Transverse colon (tissue), 4 donors: ENCODE data around the gene ZC3H8.
"Not testable (repeated sequence)": the region's sequence is repeated elsewhere in the genome, so short reads cannot be mapped to it uniquely, and the experiment has no call there.

Experiments
- EP300 ChIP-seq: sonication (generic); formaldehyde crosslinking; IDR thresholded peaks from one replicate; pipeline ENCODE4 v1.6.1; 2017; ENCODE audit warnings: antibody characterized with exemption, low read depth
- POLR2A ChIP-seq: fragments of 450-650 bp; IDR thresholded peaks from one replicate; pipeline ENCODE4 v1.6.1; 2016; ENCODE audit warnings: antibody characterized with exemption, mild to moderate bottlenecking, moderate library complexity
- POLR2AphosphoS5 ChIP-seq, 3 donors: sonication (generic); formaldehyde crosslinking; IDR thresholded peaks; one replicate each; pipeline ENCODE4 v1.6.1; 2016; ENCODE audit warnings: antibody characterized with exemption in 3 of 3
- TF ChIP-seq, protein P1 (sequence below), 5 experiments: fragments of 200-600 bp in 3 of 5; fragments of 450-650 bp in 2 of 5; sonication (generic) in 3 of 5; IDR thresholded peaks; 1 replicate in 2 of 5; 2 replicates in 3 of 5; pipeline ENCODE4 v1.5.1; 2016 to 2017; ENCODE audit warnings: antibody characterized with exemption in 5 of 5, inconsistent platforms in 3 of 5, mild to moderate bottlenecking in 2 of 5, moderate library complexity in 1 of 5

DNA sequence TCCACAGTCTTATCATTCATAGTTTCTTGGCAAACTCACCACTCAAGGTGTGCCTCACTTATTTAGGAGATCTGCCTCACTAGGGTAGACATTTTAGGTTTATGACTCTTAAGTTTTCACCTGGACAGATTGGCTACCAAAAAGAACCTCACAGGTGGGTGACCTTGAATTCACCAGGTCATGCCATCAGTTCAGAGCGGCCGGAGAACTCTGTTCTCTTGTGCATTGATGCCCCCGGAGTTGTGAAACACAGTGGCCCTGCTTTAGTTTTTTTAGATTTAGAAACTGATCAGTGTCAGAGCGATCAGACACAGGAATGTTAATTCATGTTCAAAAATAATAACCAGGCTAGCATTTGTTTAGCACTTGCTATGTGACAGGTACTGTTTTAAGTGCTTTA lies 27.2 kb upstream of the ZC3H8 start:
- not testable (repeated sequence) for TF ChIP-seq POLR2A; EP300; POLR2AphosphoS5 (IDR thresholded peaks at IDR 0.05)
- TF ChIP-seq, protein P1, sequence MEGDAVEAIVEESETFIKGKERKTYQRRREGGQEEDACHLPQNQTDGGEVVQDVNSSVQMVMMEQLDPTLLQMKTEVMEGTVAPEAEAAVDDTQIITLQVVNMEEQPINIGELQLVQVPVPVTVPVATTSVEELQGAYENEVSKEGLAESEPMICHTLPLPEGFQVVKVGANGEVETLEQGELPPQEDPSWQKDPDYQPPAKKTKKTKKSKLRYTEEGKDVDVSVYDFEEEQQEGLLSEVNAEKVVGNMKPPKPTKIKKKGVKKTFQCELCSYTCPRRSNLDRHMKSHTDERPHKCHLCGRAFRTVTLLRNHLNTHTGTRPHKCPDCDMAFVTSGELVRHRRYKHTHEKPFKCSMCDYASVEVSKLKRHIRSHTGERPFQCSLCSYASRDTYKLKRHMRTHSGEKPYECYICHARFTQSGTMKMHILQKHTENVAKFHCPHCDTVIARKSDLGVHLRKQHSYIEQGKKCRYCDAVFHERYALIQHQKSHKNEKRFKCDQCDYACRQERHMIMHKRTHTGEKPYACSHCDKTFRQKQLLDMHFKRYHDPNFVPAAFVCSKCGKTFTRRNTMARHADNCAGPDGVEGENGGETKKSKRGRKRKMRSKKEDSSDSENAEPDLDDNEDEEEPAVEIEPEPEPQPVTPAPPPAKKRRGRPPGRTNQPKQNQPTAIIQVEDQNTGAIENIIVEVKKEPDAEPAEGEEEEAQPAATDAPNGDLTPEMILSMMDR (IDR thresholded peaks at IDR 0.05) = not testable (repeated sequence)
